ENCODE results near the gene OR10A2. TPM values are rescaled to one million over a fixed set of nuclear protein-coding genes. Genes with fewer than 3 reads are reported as not detected.

OR10A2 gene
- total RNA-seq, 1 experiment from 2014 or later = not detected

DNA sequence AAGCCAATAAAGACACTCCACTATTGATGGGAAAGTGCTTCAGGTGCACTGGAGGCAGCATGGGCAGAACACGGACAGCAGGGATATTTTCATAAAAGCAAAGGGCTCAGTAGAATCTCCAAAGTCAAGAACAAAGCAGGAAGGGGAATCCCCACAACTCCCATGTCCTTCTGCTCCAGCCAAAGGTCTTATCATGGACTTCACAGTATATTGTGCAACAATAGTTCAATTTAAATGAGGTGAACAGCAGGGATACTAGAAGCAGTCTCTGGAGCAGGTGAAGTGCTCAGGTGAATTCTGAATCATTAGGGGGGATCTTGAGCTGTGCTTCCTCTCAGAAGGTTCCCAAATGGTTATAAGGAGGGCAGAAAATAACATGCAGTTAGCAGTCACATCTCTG, 36.1 kb downstream of the OR10A2 start:
- no peaks in the 10 kb centered on the region for H3K27me3 ChIP-seq (ENCODE audit: insufficient read depth, low read length)
- Mint-ChIP-seq H3K27me3 (ENCODE audit: low read depth) (no peaks in the 10 kb centered on the region), H3K27ac (no peak overlapping the region; a peak in 1 of 7 replicates), H3K9me3 (peaks cover 0 to 5% of the 10 kb centered on the region in 2 experiments; a peak in 3 of 5 replicates), H3K4me3 (no peak overlapping the region), H3K36me3 (ENCODE audit: insufficient read depth in 1 of 3, low read depth in 3 of 3) (peaks cover 0 to under 1% (median 0%) of the 10 kb centered on the region in 3 experiments; a peak in 1 of 7 replicates), H3K4me1 (no peaks in the 10 kb centered on the region)
- WGBS (ENCODE audit: extremely low coverage, insufficient read length, low lambda C conversion rate) = no CpG with 5 or more reads among the region's 1 CpG
- no peak overlapping the region for H3K4ac ChIP-seq (ENCODE audit: low read depth, low read length)
- no peak overlapping the region for H2AK5ac ChIP-seq (ENCODE audit: insufficient read length, low read length)
- TF ChIP-seq CTCF (conservative IDR thresholded peaks at IDR 0.05) = no peak
- no peak overlapping the region for H4K91ac ChIP-seq (ENCODE audit: insufficient read length, low read depth, low read length)
- no peak overlapping the region for H3K9ac ChIP-seq (ENCODE audit: extremely low read depth, insufficient read length, low read length)
- no peak overlapping the region for H3T11ph ChIP-seq (ENCODE audit: low read length)
- no peaks in the 10 kb centered on the region for H3K79me2 ChIP-seq (ENCODE audit: insufficient read depth, low read length)
- H2BK20ac ChIP-seq (ENCODE audit: low read depth, low read length, poor library complexity, severe bottlenecking) = no peak overlapping the region
- no peak overlapping the region for H2BK5ac ChIP-seq (ENCODE audit: insufficient read length, low read length)
- H3K4me1 ChIP-seq (ENCODE audit: insufficient read depth, low read length) = no peaks in the 10 kb centered on the region; the same call in 1 of the 2 replicates
- no peak overlapping the region for H3K27ac ChIP-seq (ENCODE audit: insufficient read length, low read depth, low read length)
- no peak for DNase-seq
- no peak overlapping the region for H4K8ac ChIP-seq (replicated peaks; ENCODE audit: insufficient read length, low read depth, low read length)
- no peak overlapping the region for H3K14ac ChIP-seq (ENCODE audit: insufficient read depth, low read length)
- H4K5ac ChIP-seq (ENCODE audit: insufficient read length, low read depth, low read length) = no peak overlapping the region
- H4K20me1 ChIP-seq (ENCODE audit: control insufficient read depth, insufficient read depth, insufficient read length) = no peaks in the 10 kb centered on the region
- no peaks in the 10 kb centered on the region for H3K9me3 ChIP-seq (ENCODE audit: control insufficient read depth, low read depth, low read length)
- no peak overlapping the region for H2BK12ac ChIP-seq (ENCODE audit: insufficient read length, low read depth, low read length)
- no peaks in the 10 kb centered on the region for H3K23me2 ChIP-seq (ENCODE audit: insufficient read length, low read depth, low read length, poor library complexity, severe bottlenecking)
- H2AFZ ChIP-seq (ENCODE audit: low read length) = no peak overlapping the region
- H3K79me1 ChIP-seq (ENCODE audit: insufficient read depth, low read depth, low read length, poor library complexity, severe bottlenecking) = no peaks in the 10 kb centered on the region
- H3K56ac ChIP-seq (ENCODE audit: insufficient read length, low read depth, low read length) = no peak overlapping the region
- H3K23ac ChIP-seq (ENCODE audit: insufficient read length, low read depth, low read length) = no peak overlapping the region
- H2BK15ac ChIP-seq (ENCODE audit: low read depth, low read length) = no peak overlapping the region
- no peak overlapping the region for H3K18ac ChIP-seq (ENCODE audit: insufficient read length, low read depth, low read length)
- no peak overlapping the region for H3K4me2 ChIP-seq (ENCODE audit: insufficient read depth, insufficient read length, low read length)
- H2BK120ac ChIP-seq (ENCODE audit: low read depth, low read length, poor library complexity, severe bottlenecking) = no peak overlapping the region
